AG10803 (cell line): Measurements from ENCODE around the gene PRDM15.

ENCODE experiments used
- DNase-seq: peaks from one replicate; pipeline ENCODE4 v3.0.0; 2010; ENCODE audit warnings: low read depth
- H3K4me3 ChIP-seq: 2 replicates; pipeline ENCODE4 v1.5.1; 2011; ENCODE audit warnings: mild to moderate bottlenecking, low read length, control low read depth
- CTCF ChIP-seq: conservative IDR thresholded peaks from 2 replicates; pipeline ENCODE4 v1.5.1; 2011; ENCODE audit warnings: mild to moderate bottlenecking, low read length, control low read depth, inconsistent platforms

Gene PRDM15

GRCh38 chr21:41858466-41859296 is 20.5 kb downstream of the PRDM15 start:
- no peak for TF ChIP-seq CTCF
- H3K4me3 ChIP-seq = no peak overlapping the region

GRCh38 chr21:41857771-41858300 is 21.3 kb downstream of the PRDM15 start:
- TF ChIP-seq CTCF = no peak
- no peak for DNase-seq
- no peak overlapping the region for H3K4me3 ChIP-seq

More at GRCh38 chr21:41858466-41859296, 20.5 kb downstream of the PRDM15 start:
- no peak for DNase-seq

- TF ChIP-seq CTCF = no peak
- DNase-seq = no peak
- H3K4me3 ChIP-seq = no peak overlapping the region
These were observed 22.6 kb downstream of the PRDM15 start for GRCh38 chr21:41856572-41856971.

GRCh38 chr21:41854426-41854995 is 24.6 kb downstream of the PRDM15 start:
- H3K4me3 ChIP-seq = no peak overlapping the region
- no peak for TF ChIP-seq CTCF
- DNase-seq = no peak

GRCh38 chr21:41852929-41853320 is 26.2 kb downstream of the PRDM15 start:
- TF ChIP-seq CTCF = no peak
- no peak overlapping the region for H3K4me3 ChIP-seq
- no peak for DNase-seq

- H3K4me3 ChIP-seq = no peak overlapping the region
- no peak for TF ChIP-seq CTCF
- DNase-seq = no peak
These were observed 26.8 kb downstream of the PRDM15 start for GRCh38 chr21:41852151-41852928.
